A549 treated with AZD2906 at 1 μM for 4 hours (cell line): ENCODE results near the gene ZSCAN10. TPM values are rescaled to one million over a fixed set of nuclear protein-coding genes. Genes with fewer than 3 reads are reported as not detected.

Source experiments
- total RNA-seq: library from RNA; stranded (reverse); fragments of 200-300 nt; extraction: Qiagen RNA extraction; gene quantifications from 5 replicates; pipeline ENCODE4 v1.2.3, GENCODE V29; 2022

The ZSCAN10 gene
- total RNA-seq = 0.03 to 0.05 TPM in 2 of 5 replicates, not detected in the others

GRCh38 chr16:3098459-3099394 lies at the start of gene ZSCAN10:
TSS of gene ZSCAN10 (minus strand) at chr16:3099294. CDS start at chr16:3092937, 6,357 bp downstream.

GRCh38 chr16:3134338-3135125 lies 35.4 kb upstream of the ZSCAN10 start, which contains the start of gene ZNF213:
TSS of gene ZNF213 (plus strand) at chr16:3135029. CDS start at chr16:3137281, 2,252 bp downstream.

DNA sequence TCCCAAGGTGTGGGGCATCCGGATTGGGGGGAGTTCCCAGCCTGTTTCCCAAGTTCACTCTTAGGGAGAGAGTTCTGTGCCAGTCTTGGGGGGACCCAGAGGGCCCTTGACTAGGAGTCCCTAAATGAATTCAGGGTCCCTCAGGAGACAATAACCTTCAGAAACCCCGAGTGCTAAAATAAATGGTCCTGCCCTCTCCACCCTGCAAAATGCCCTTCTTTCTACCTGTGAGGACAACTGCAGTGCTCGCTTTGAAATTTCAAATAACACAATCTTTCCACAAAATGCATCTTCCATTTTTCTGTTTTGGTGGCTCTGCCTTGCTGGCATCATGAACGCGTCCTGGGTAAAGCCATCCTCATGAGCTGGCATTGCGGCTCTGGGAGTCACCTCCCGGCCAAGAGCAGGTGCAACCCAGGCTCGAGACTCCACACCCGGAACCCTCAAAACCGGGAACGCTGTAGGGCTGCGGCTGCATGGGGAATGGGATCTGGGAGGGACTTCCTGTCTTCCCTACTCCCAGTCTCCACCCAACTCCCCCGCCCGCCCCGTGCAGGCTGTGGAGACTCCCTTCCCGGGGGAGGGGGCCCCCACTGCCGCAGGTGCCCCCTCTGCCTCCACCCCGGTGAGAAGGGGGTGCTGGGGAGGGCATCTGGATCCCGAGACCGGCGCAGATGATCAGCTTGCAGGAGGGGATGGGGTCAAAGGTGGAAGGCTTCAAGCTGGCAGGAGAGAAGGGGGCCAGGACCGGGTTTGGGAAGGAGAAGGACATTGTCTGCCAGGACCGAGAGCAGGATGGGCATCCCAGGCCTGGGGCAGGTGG lies 13.2 kb upstream of the ZSCAN10 start, which contains the start of gene ZNF205:
Gene ZNF205 (plus strand): TSS at position 529 of the 823 bp plus-strand sequence. CDS start 845 bp downstream, outside the sequence.

DNA sequence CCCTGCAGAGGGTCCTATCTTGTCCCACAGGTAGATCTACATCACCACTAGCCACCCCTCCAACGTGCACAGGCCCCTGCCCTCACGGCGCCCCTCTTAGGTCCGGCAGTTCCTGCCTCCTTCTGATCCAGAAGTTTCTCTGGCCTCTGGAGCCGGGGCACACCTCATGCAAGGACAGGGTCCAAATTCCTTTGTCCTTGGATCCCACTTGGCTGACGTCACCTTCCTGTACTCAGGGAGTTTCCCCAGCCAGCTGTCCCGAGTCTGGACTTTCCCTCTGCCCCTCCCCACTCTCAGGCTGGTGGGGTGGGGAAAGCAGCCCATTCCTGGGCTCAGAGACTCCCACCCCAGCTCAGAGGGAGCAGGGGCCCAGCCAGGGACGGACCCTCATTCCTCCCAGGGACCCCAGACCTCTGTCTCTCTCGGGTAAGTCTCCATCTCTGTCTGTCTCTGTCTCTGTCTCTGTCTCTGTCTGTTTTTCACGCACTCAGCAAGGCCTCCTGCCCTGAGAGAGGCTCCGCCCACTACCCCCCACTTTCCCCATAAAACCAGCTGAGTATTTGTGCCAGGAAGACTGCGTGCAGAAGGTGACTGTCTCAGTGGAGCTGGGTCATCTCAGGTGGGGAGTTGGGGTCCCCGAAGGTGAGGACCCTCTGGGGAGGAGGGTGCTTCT lies 33.9 kb downstream of the ZSCAN10 start, which contains the start of gene IL32:
Gene IL32 (plus strand): TSS at position 572 of the 673 bp plus-strand sequence. CDS start 172 bp downstream, outside the sequence.

DNA sequence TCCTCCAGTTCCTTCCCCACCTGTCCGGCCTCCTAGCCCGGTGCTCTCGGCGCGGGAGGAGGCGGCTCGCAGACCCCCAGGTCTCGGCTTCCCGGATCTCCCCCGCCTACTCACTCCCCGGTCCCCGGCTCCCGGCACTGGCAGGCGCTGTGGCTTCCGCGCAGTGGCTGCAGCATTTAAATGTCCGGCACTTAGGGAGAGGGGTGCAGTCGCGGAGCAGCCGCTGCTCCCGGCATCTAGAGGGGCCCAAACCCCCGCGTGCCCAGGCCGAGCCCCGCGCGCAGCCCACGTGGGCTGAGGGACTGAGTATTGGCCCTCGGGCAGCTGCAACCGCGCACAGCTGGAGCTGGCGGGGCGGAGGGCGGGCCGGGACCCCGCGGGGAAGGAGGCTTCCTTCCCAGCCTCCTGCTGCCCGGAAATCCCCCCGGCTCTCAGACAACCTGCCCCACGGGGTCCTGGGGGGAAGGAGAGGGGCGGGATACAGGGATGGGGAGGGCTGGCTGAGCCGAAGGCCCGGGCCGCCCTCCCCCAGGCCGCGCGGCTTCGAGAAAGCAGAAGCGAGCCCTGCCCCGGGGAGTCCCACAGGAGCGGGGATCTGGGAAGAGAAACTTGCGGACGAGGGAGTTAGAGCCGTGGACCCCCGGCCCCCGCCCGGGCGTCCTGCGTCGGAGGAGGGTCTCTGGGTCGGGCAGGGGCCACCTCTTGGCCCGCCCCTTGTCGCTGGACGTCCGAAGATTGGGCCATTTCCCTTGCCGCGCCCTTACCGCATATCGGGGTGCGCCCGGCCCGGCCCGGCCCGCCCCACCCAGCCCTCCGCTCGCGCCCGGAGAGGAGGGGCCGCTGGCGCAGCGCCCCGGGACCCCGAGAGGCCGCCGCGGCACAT lies 53.1 kb downstream of the ZSCAN10 start, which contains the start of gene MMP25:
Gene MMP25 (plus strand): TSS at position 804 of the 883 bp plus-strand sequence. CDS start 357 bp downstream, outside the sequence.

Other genes starting within 250 kb of the ZSCAN10 start
- 0.50 to 0.98 TPM (median 0.78 TPM) in 5 replicates for gene PRSS22, start 241.1 kb downstream of the ZSCAN10 start, total RNA-seq
- gene FLYWCH2, start 216.1 kb downstream of the ZSCAN10 start, total RNA-seq = 44.5 to 53.1 TPM (median 50.0 TPM) in 5 replicates
- 17.2 to 24.4 TPM (median 23.8 TPM) in 5 replicates for gene FLYWCH1, start 187.4 kb downstream of the ZSCAN10 start, total RNA-seq
- 1.4 to 2.0 TPM (median 1.8 TPM) in 5 replicates for gene KREMEN2, start 135.0 kb downstream of the ZSCAN10 start, total RNA-seq
- gene PAQR4, start 129.9 kb downstream of the ZSCAN10 start, total RNA-seq = 34.7 to 46.3 TPM (median 44.9 TPM) in 5 replicates
- 67.8 to 94.9 TPM (median 91.6 TPM) in 5 replicates for gene PKMYT1, start 118.8 kb downstream of the ZSCAN10 start, total RNA-seq
- 0.25 to 0.37 TPM (median 0.31 TPM) in 5 replicates for gene CLDN9, start 86.4 kb downstream of the ZSCAN10 start, total RNA-seq
- 0.18 to 0.44 TPM (median 0.29 TPM) in 5 replicates for gene CLDN6, start 81.1 kb downstream of the ZSCAN10 start, total RNA-seq
- 400 to 615 TPM (median 501 TPM) in 5 replicates for gene TNFRSF12A, start 78.9 kb downstream of the ZSCAN10 start, total RNA-seq
- 208 to 263 TPM (median 244 TPM) in 5 replicates for gene HCFC1R1, start 75.4 kb downstream of the ZSCAN10 start, total RNA-seq
- gene THOC6, start 75.3 kb downstream of the ZSCAN10 start, total RNA-seq = 25.1 to 35.5 TPM (median 32.7 TPM) in 5 replicates
- gene BICDL2, start 62.4 kb downstream of the ZSCAN10 start, total RNA-seq = not detected in 5 replicates
- 0.89 to 1.4 TPM (median 1.3 TPM) in 5 replicates for gene MMP25, start 52.7 kb downstream of the ZSCAN10 start, total RNA-seq
- 23.0 to 37.5 TPM (median 30.1 TPM) in 5 replicates for gene IL32, start 33.7 kb downstream of the ZSCAN10 start, total RNA-seq
- gene ZNF205, start 13.3 kb upstream of the ZSCAN10 start, total RNA-seq = 11.6 to 15.6 TPM (median 14.9 TPM) in 5 replicates
- 9.7 to 13.1 TPM (median 12.8 TPM) in 5 replicates for gene ZNF213, start 35.7 kb upstream of the ZSCAN10 start, total RNA-seq
- gene OR1F1, start 88.9 kb upstream of the ZSCAN10 start, total RNA-seq = 0.13 to 0.59 TPM (median 0.21 TPM) in 5 replicates
- gene ZNF200, start 135.9 kb upstream of the ZSCAN10 start, total RNA-seq = 7.1 to 10.0 TPM (median 7.6 TPM) in 5 replicates
- 0.02 to 0.05 TPM (median 0.02 TPM) in 3 of 5 replicates, not detected in the others for gene MEFV, start 157.3 kb upstream of the ZSCAN10 start, total RNA-seq
- gene ZNF263, start 184.2 kb upstream of the ZSCAN10 start, total RNA-seq = 33.6 to 39.0 TPM (median 34.1 TPM) in 5 replicates
- 0.72 to 1.4 TPM (median 1.2 TPM) in 5 replicates for gene TIGD7, start 206.1 kb upstream of the ZSCAN10 start, total RNA-seq
- gene ZNF75A, start 206.2 kb upstream of the ZSCAN10 start, total RNA-seq = 9.5 to 10.4 TPM (median 9.7 TPM) in 5 replicates